HepG2 (cell line): Measurements from ENCODE around the gene GALNTL6. TPM values are rescaled to one million over a fixed set of nuclear protein-coding genes. Genes with fewer than 3 reads are reported as not detected.

ENCODE experiments used
- ATAC-seq: fragments of 200-7000 bp; cut with Tn5 transposase; 3 replicates; pipeline ENCODE4 v1.9.1; 2020; ENCODE audit warnings: mild to moderate bottlenecking, moderate library complexity
- BruUV-seq: library from RNA; stranded (reverse); fragments of 400-500 nt; replicated peaks from 2 replicates; lab custom pipeline; 2021; lab: Mats Ljungman, UMichigan
- CTCF ChIA-PET: fragments of 300-600 bp; formaldehyde crosslinking; extraction: SDS; loops from one replicate; lab custom pipeline; 2021; ENCODE audit warnings: low total read pairs, inconsistent platforms, low intra/inter-chr PET ratio; lab: Yijun Ruan, JAX
- POLR2A ChIA-PET: fragments of 350-600 bp; sonication (Branson Sonifier 250); formaldehyde crosslinking; loops from one replicate; lab custom pipeline; 2020; ENCODE audit warnings: antibody characterized with exemption, inconsistent platforms; lab: Yijun Ruan, JAX
- DNase-seq: peaks from one replicate; pipeline ENCODE4 v3.0.0-alpha.2; 2015; ENCODE audit warnings: low spot score
- FAIRE-seq: peaks from 3 replicates; lab custom pipeline; 2011; peaks lifted over from hg19 to GRCh38; lab: Jason Lieb, UNC
- H2AFZ ChIP-seq: one replicate; pipeline ENCODE4 v1.6.1; 2011; ENCODE audit warnings: low read length, inconsistent platforms
- H3K27ac ChIP-seq: fragments of 300-600 bp; 3 replicates; pipeline ENCODE4 v1.8.0; 2011; ENCODE audit warnings: mixed run types, mild to moderate bottlenecking, mixed read lengths, low read length, inconsistent platforms; ENCODE audit not compliant: insufficient read depth; ENCODE audit errors: extremely low read length
- H3K27me3 ChIP-seq, 2 experiments: fragments of 200-600 bp in 1 of 2; 2 replicates in 1 of 2; 3 replicates in 1 of 2; pipeline versions ENCODE4 v1.6.0 to v1.8.0; 2011; ENCODE audit warnings: low read length in 2 of 2, mild to moderate bottlenecking in 2 of 2, moderate library complexity in 2 of 2, inconsistent platforms in 1 of 2; ENCODE audit not compliant: insufficient read depth in 2 of 2, control insufficient read depth in 1 of 2
- H3K36me3 ChIP-seq, 2 experiments: fragments of 200-600 bp in 1 of 2; replicated peaks in 1 of 2; 2 replicates in 1 of 2; 3 replicates in 1 of 2; pipeline versions ENCODE4 v1.5.1 to v1.8.0; 2011; ENCODE audit warnings: low read length in 2 of 2, inconsistent platforms in 1 of 2; ENCODE audit not compliant: insufficient read depth in 2 of 2, control insufficient read depth in 1 of 2
- H3K4me1 ChIP-seq: 2 replicates; pipeline ENCODE4 v1.5.1; 2012; ENCODE audit warnings: low read length, inconsistent platforms; ENCODE audit not compliant: insufficient read depth
- H3K4me2 ChIP-seq: 2 replicates; pipeline ENCODE4 v1.6.0; 2011; ENCODE audit warnings: low read depth, low read length, inconsistent platforms
- H3K4me3 ChIP-seq, 3 experiments: fragments of 200-600 bp in 1 of 3; sonication (generic), shearing (Covaris generic) in 1 of 3; replicated peaks in 1 of 3; 2 replicates each; pipeline ENCODE4 v1.5.1; 2011 to 2016; ENCODE audit warnings: low read length in 3 of 3, inconsistent platforms in 2 of 3, low read depth in 2 of 3, mild to moderate bottlenecking in 2 of 3, control low read depth in 1 of 3, mixed read lengths in 1 of 3; ENCODE audit not compliant: insufficient read depth in 1 of 3
- H3K79me2 ChIP-seq: one replicate; pipeline ENCODE4 v1.6.1; 2011; ENCODE audit warnings: low read length, inconsistent platforms; ENCODE audit not compliant: insufficient read depth
- H3K9ac ChIP-seq: 2 replicates; pipeline ENCODE4 v1.6.0; 2011; ENCODE audit warnings: mild to moderate bottlenecking, low read depth, low read length, inconsistent platforms; ENCODE audit not compliant: insufficient read depth
- H3K9me3 ChIP-seq: 2 replicates; pipeline ENCODE4 v1.5.1; 2012; ENCODE audit warnings: mild to moderate bottlenecking, low read length
- H4K20me1 ChIP-seq: 2 replicates; pipeline ENCODE4 v1.6.0; 2011; ENCODE audit warnings: inconsistent platforms, mild to moderate bottlenecking, low read length, moderate library complexity; ENCODE audit not compliant: insufficient read depth
- CREB1 ChIP-seq, 2 experiments: fragments of 450-650 bp in 1 of 2; IDR thresholded peaks; 2 replicates each; pipeline ENCODE4 v1.6.1; 2016 to 2017; ENCODE audit warnings: control low read depth in 1 of 2, mild to moderate bottlenecking in 1 of 2, missing compliant biosample characterization in 1 of 2, missing genetic modification characterization in 1 of 2
- JDP2 ChIP-seq: sonication (generic); formaldehyde crosslinking; IDR thresholded peaks from 2 replicates; pipeline ENCODE4 v1.8.1; 2022; ENCODE audit warnings: missing genetic modification reagents, borderline replicate concordance
- SSRP1 ChIP-seq: IDR thresholded peaks from 2 replicates; pipeline ENCODE4 v1.6.1; 2016; ENCODE audit warnings: control low read depth
- SUZ12 ChIP-seq: fragments of 150-350 bp; IDR thresholded peaks from 2 replicates; pipeline ENCODE4 v1.6.1; 2014; ENCODE audit warnings: low read depth, low read length
- ZNF235 ChIP-seq: sonication (generic); formaldehyde crosslinking; IDR thresholded peaks from 2 replicates; pipeline ENCODE4 v1.8.1; 2023; ENCODE audit warnings: mild to moderate bottlenecking, missing genetic modification reagents, borderline replicate concordance
- ZNF30 ChIP-seq: sonication (generic); formaldehyde crosslinking; IDR thresholded peaks from 2 replicates; pipeline ENCODE4 v1.5.0; 2020; ENCODE audit warnings: mild to moderate bottlenecking, missing genetic modification reagents
- ZNF430 ChIP-seq: sonication (generic); formaldehyde crosslinking; IDR thresholded peaks from 2 replicates; pipeline ENCODE4 v1.9.0; 2021; ENCODE audit warnings: mild to moderate bottlenecking, missing genetic modification reagents
- ZNF644 ChIP-seq: IDR thresholded peaks from 2 replicates; pipeline ENCODE4 v1.6.1; 2016; ENCODE audit warnings: low read depth
- ZNF879 ChIP-seq: sonication (generic); formaldehyde crosslinking; IDR thresholded peaks from 2 replicates; pipeline ENCODE4 v1.8.1; 2023; ENCODE audit warnings: missing genetic modification reagents
- WGBS: methylation state at CpG from one replicate; pipeline ENCODE4 v1.1.6; 2017; ENCODE audit warnings: low lambda C conversion rate; 5-methylcytosine and 5-hydroxymethylcytosine counted together
- in situ Hi-C: cut with HindIII; loops from 2 replicates; pipeline ENCODE4 v1.10.0; 2017; ENCODE audit warnings: low pct_unique_long_range_greater_than_20kb; ENCODE audit not compliant: extremely low pct_ligation_motif_present
- intact Hi-C: fragments of 100-400 bp; cut with micrococcal nuclease; formaldehyde crosslinking; loops from one replicate; pipeline ENCODE4 v1.10.0; 2022; ENCODE audit not compliant: unreplicated experiment
- polyA plus RNA-seq, 8 experiments: library from polyadenylated mRNA; depleted of rRNA in 3 of 8; stranded (reverse) in 7 of 8; unstranded in 1 of 8; fragments of >200 nt; fragmentation: Illumina TruSeq in 4 of 8; extraction: Trizol in 4 of 8; gene quantifications; 2 replicates each; pipeline versions ENCODE4 v1.2.1 to v1.2.3, GENCODE V29; 2011 to 2016; ENCODE audit warnings: low read depth in 4 of 8, missing spikeins in 1 of 8, mixed read lengths in 1 of 8; ENCODE audit not compliant: insufficient read depth in 1 of 8
- total RNA-seq, 5 experiments: library from RNA; depleted of rRNA; stranded (reverse); fragments of >200 nt; fragmentation: Illumina TruSeq; extraction: Trizol; gene quantifications; 2 replicates each; pipeline ENCODE4 v1.2.3, GENCODE V29; 2016; ENCODE audit warnings: low read depth in 1 of 5
- TF ChIP-seq, protein P1 (sequence below): sonication (generic); formaldehyde crosslinking; IDR thresholded peaks from 2 replicates; pipeline ENCODE4 v1.4.0; 2020; ENCODE audit warnings: missing genetic modification reagents
- TF ChIP-seq, protein P2 (sequence below): sonication (generic); formaldehyde crosslinking; IDR thresholded peaks from 2 replicates; pipeline ENCODE4 v1.4.0; 2020; ENCODE audit warnings: missing genetic modification reagents, borderline replicate concordance

GALNTL6 gene
- total and polyA plus RNA-seq, 2 of the 13 experiments (the other 11 are each of a cell fraction or from before 2014, with no cell fraction given), result not detected

DNA sequence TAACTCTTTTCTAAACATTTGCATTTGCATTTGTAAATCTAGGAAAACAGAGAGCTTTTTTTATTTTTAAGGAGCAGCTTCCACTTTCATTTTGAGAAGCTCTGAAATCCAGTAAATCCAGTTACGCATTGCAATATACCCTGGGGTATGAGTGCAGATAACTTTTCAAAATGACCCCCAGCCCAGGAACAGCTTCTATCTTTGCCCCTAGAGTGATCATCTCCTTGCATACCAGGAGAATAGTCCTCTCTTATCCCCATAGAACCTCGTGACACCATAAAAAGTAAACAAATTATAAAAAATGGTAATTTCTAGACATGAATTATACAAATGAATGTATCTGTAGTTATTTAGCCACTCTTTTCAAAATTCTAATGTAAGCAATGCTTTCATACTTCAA, 1063.2 kb downstream of the GALNTL6 start:
- in situ Hi-C loops, result no loop called here
- ChIA-PET CTCF (no interaction called here), POLR2A (no interaction called here)
- Histone ChIP-seq H3K4me3 (no peak overlapping the region), H4K20me1 (no peaks in the 10 kb centered on the region), H3K79me2 (no peaks in the 10 kb centered on the region), H3K36me3 (no peaks in the 10 kb centered on the region), H3K4me2 (no peak overlapping the region), H3K27ac (no peak overlapping the region), H3K9ac (no peak overlapping the region), H2AFZ (no peak overlapping the region), H3K4me1 (no peaks in the 10 kb centered on the region), H3K9me3 (no peaks in the 10 kb centered on the region), H3K27me3 (no peaks in the 10 kb centered on the region)
- BruUV-seq, result no TSS peak
- ATAC-seq, result no peak
- intact Hi-C loops, result no loop called here
- no peak for FAIRE-seq
- WGBS, result 3% methylated on average over 2 of the region's 2 CpGs
- no peak for DNase-seq
- no peak for TF ChIP-seq ZNF879
- TF ChIP-seq ZNF30 (CRISPR knock-in tag), result no peak
- TF ChIP-seq CREB1 (IDR thresholded peaks at IDR 0.05), result no peak
- no peak for TF ChIP-seq CREB1 (CRISPR knock-in tag; IDR thresholded peaks at IDR 0.05)
- TF ChIP-seq SSRP1 (CRISPR knock-in tag), result no peak
- no peak for TF ChIP-seq ZNF235
- TF ChIP-seq JDP2 (CRISPR knock-in tag), result no peak
- TF ChIP-seq, protein P1, sequence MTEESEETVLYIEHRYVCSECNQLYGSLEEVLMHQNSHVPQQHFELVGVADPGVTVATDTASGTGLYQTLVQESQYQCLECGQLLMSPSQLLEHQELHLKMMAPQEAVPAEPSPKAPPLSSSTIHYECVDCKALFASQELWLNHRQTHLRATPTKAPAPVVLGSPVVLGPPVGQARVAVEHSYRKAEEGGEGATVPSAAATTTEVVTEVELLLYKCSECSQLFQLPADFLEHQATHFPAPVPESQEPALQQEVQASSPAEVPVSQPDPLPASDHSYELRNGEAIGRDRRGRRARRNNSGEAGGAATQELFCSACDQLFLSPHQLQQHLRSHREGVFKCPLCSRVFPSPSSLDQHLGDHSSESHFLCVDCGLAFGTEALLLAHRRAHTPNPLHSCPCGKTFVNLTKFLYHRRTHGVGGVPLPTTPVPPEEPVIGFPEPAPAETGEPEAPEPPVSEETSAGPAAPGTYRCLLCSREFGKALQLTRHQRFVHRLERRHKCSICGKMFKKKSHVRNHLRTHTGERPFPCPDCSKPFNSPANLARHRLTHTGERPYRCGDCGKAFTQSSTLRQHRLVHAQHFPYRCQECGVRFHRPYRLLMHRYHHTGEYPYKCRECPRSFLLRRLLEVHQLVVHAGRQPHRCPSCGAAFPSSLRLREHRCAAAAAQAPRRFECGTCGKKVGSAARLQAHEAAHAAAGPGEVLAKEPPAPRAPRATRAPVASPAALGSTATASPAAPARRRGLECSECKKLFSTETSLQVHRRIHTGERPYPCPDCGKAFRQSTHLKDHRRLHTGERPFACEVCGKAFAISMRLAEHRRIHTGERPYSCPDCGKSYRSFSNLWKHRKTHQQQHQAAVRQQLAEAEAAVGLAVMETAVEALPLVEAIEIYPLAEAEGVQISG (CRISPR knock-in tag), result no peak
- no peak for TF ChIP-seq ZNF644 (CRISPR knock-in tag)
- TF ChIP-seq, protein P2, sequence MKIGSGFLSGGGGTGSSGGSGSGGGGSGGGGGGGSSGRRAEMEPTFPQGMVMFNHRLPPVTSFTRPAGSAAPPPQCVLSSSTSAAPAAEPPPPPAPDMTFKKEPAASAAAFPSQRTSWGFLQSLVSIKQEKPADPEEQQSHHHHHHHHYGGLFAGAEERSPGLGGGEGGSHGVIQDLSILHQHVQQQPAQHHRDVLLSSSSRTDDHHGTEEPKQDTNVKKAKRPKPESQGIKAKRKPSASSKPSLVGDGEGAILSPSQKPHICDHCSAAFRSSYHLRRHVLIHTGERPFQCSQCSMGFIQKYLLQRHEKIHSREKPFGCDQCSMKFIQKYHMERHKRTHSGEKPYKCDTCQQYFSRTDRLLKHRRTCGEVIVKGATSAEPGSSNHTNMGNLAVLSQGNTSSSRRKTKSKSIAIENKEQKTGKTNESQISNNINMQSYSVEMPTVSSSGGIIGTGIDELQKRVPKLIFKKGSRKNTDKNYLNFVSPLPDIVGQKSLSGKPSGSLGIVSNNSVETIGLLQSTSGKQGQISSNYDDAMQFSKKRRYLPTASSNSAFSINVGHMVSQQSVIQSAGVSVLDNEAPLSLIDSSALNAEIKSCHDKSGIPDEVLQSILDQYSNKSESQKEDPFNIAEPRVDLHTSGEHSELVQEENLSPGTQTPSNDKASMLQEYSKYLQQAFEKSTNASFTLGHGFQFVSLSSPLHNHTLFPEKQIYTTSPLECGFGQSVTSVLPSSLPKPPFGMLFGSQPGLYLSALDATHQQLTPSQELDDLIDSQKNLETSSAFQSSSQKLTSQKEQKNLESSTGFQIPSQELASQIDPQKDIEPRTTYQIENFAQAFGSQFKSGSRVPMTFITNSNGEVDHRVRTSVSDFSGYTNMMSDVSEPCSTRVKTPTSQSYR, result no peak
- no peak for TF ChIP-seq SUZ12
- no peak for TF ChIP-seq ZNF430 (CRISPR knock-in tag)
